Caco-2 (cell line): ENCODE results near the gene USH2A. TPM values are rescaled to one million over a fixed set of nuclear protein-coding genes. Genes with fewer than 3 reads are reported as not detected.

ENCODE experiments used
- BruUV-seq: library from RNA; stranded (reverse); fragments of 400-500 nt; replicated peaks from 2 replicates; lab custom pipeline; 2021; lab: Mats Ljungman, UMichigan
- CTCF ChIA-PET: fragments of 300-600 bp; sonication (Branson Sonifier 250); formaldehyde crosslinking; loops from one replicate; lab custom pipeline; 2022; ENCODE audit warnings: antibody characterized with exemption; lab: Charles Lee
- POLR2A ChIA-PET: fragments of 300-600 bp; sonication (Branson Sonifier 250); formaldehyde crosslinking; loops from one replicate; lab custom pipeline; 2022; ENCODE audit warnings: antibody characterized with exemption; lab: Charles Lee
- DNase-seq, 2 experiments: peaks; one replicate each; pipeline versions ENCODE4 v3.0.0 to v3.0.0-alpha.2; 2020 to 2022
- H3K27me3 ChIP-seq: replicated peaks from 2 replicates; pipeline ENCODE4 v1.6.0; 2011; ENCODE audit warnings: low read length; ENCODE audit not compliant: control insufficient read depth, insufficient read depth
- H3K36me3 ChIP-seq: 2 replicates; pipeline ENCODE4 v1.5.1; 2011; ENCODE audit warnings: low read length; ENCODE audit not compliant: control insufficient read depth, insufficient read depth
- H3K4me1 ChIP-seq: fragments of 250-450 bp; sonication (Bioruptor Pico); 2 replicates; pipeline ENCODE4 v1.5.1; 2020; ENCODE audit warnings: mild to moderate bottlenecking
- H3K4me3 ChIP-seq: 2 replicates; pipeline ENCODE4 v1.5.1; 2011; ENCODE audit warnings: low read depth, mild to moderate bottlenecking, control low read depth, low read length
- H3K9me3 ChIP-seq: fragments of 250-450 bp; sonication (Bioruptor Pico); 2 replicates; pipeline ENCODE4 v1.5.1; 2020; ENCODE audit warnings: mild to moderate bottlenecking, moderate library complexity
- H3K27ac Mint-ChIP-seq: one replicate; pipeline ENCODE4 v1.8.0; 2022; ENCODE audit warnings: mixed read lengths; ENCODE audit not compliant: unreplicated experiment
- H3K27me3 Mint-ChIP-seq: one replicate; pipeline ENCODE4 v1.8.0; 2022; ENCODE audit warnings: mixed read lengths; ENCODE audit not compliant: insufficient read depth, unreplicated experiment
- H3K36me3 Mint-ChIP-seq: one replicate; pipeline ENCODE4 v1.8.0; 2022; ENCODE audit warnings: mild to moderate bottlenecking, mixed read lengths; ENCODE audit not compliant: insufficient read depth, unreplicated experiment
- H3K4me1 Mint-ChIP-seq: one replicate; pipeline ENCODE4 v1.8.0; 2022; ENCODE audit warnings: low read depth, mixed read lengths; ENCODE audit not compliant: unreplicated experiment
- H3K4me3 Mint-ChIP-seq: one replicate; pipeline ENCODE4 v1.8.0; 2022; ENCODE audit warnings: mild to moderate bottlenecking, moderate library complexity, mixed read lengths; ENCODE audit not compliant: unreplicated experiment
- H3K9me3 Mint-ChIP-seq: one replicate; pipeline ENCODE4 v1.8.0; 2022; ENCODE audit warnings: mixed read lengths; ENCODE audit not compliant: unreplicated experiment
- intact Hi-C: fragments of 100-400 bp; cut with micrococcal nuclease; formaldehyde crosslinking; loops from one replicate; pipeline ENCODE4 v1.10.0; 2022; ENCODE audit not compliant: unreplicated experiment
- total RNA-seq: library from RNA; stranded (reverse); gene quantifications from 2 replicates; pipeline ENCODE4 v1.2.3, GENCODE V29; 2022
- TF ChIP-seq, protein P1 (sequence below), 2 experiments: fragments of 200-600 bp in 1 of 2; IDR thresholded peaks; 1 replicate in 1 of 2; 2 replicates in 1 of 2; pipeline versions ENCODE4 v1.5.1 to v1.8.0; 2011 to 2022; ENCODE audit warnings: antibody characterized with exemption in 1 of 2, control low read depth in 1 of 2, inconsistent platforms in 1 of 2, low read depth in 1 of 2, low read length in 1 of 2, mild to moderate bottlenecking in 1 of 2, moderate library complexity in 1 of 2; ENCODE audit not compliant: insufficient read depth in 1 of 2, severe bottlenecking in 1 of 2, unreplicated experiment in 1 of 2

The USH2A gene
- total RNA-seq, 1 experiment from 2014 or later = 0.11 TPM

DNA sequence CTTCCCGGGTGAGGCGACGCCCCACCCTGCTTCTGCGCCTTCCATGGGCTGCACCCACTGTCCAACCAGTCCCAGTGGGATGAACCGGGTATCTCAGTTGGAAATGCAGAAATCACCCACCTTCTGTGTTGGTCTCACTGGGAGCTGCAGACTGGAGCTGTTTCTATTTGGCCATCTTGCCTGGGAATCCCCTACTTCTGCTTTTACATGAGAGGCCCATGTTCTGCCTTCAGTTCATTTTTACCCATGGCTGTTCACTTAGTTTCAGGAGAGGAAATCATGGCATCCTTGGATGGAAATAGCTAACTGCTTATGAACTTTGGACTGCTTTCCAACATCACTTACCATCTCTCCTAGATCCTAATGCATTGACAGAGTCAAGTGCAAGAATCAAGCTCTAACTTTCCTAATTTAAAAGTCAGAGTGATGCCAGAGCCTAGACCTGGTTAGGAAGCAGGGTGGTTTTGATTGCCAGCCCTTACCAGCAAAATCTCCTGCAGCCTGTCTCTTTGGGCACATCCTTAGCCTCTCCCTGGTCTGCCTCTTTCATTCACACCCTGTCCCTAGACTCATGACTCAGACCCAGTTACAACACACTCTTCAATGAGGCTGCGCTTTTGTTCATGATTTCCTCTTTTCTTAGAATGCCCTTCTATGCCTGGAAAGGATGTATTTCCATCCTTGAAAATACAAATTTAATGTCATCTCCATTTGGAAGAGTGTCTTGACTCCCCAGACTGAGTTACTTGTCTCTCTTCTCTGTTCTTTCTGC lies 719.0 kb downstream of the USH2A start:
- Histone ChIP-seq H3K36me3 (no peaks in the 10 kb centered on the region), H3K4me1 (no peaks in the 10 kb centered on the region), H3K4me3 (no peak overlapping the region), H3K27me3 (no peaks in the 10 kb centered on the region; the same call in 1 of the 2 replicates), H3K9me3 (no peaks in the 10 kb centered on the region)
- no peak overlapping the region for H3K4me3 Mint-ChIP-seq
- intact Hi-C loops = no loop called here
- POLR2A ChIA-PET = no interaction called here
- peaks cover 6% of the 10 kb centered on the region for H3K4me1 Mint-ChIP-seq
- DNase-seq = no peak
- peaks cover 15% of the 10 kb centered on the region for H3K9me3 Mint-ChIP-seq
- H3K36me3 Mint-ChIP-seq = no peaks in the 10 kb centered on the region
- CTCF ChIA-PET = no interaction called here
- no peak overlapping the region for H3K27ac Mint-ChIP-seq
- no TSS peak for BruUV-seq
- TF ChIP-seq, protein P1, sequence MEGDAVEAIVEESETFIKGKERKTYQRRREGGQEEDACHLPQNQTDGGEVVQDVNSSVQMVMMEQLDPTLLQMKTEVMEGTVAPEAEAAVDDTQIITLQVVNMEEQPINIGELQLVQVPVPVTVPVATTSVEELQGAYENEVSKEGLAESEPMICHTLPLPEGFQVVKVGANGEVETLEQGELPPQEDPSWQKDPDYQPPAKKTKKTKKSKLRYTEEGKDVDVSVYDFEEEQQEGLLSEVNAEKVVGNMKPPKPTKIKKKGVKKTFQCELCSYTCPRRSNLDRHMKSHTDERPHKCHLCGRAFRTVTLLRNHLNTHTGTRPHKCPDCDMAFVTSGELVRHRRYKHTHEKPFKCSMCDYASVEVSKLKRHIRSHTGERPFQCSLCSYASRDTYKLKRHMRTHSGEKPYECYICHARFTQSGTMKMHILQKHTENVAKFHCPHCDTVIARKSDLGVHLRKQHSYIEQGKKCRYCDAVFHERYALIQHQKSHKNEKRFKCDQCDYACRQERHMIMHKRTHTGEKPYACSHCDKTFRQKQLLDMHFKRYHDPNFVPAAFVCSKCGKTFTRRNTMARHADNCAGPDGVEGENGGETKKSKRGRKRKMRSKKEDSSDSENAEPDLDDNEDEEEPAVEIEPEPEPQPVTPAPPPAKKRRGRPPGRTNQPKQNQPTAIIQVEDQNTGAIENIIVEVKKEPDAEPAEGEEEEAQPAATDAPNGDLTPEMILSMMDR (IDR thresholded peaks at IDR 0.05; ENCODE audit: insufficient read depth in 1 of 2, low read depth in 1 of 2, low read length in 1 of 2, severe bottlenecking in 1 of 2, unreplicated experiment in 1 of 2) = no peak
- peaks cover 4% of the 10 kb centered on the region for H3K27me3 Mint-ChIP-seq

GRCh38 chr1:215682232-215682631 lies 741.0 kb downstream of the USH2A start:
- H3K4me3 Mint-ChIP-seq = no peak overlapping the region
- H3K4me1 Mint-ChIP-seq = no peaks in the 10 kb centered on the region
- no peak overlapping the region for H3K27ac Mint-ChIP-seq
- no peak overlapping the region for H3K4me3 ChIP-seq
- H3K36me3 ChIP-seq = no peaks in the 10 kb centered on the region
- TF ChIP-seq, protein P1 (IDR thresholded peaks at IDR 0.05; ENCODE audit: insufficient read depth in 1 of 2, low read depth in 1 of 2, low read length in 1 of 2, severe bottlenecking in 1 of 2, unreplicated experiment in 1 of 2) = peak; percentile 9 to 11
- no peaks in the 10 kb centered on the region for H3K4me1 ChIP-seq
- H3K9me3 ChIP-seq = no peaks in the 10 kb centered on the region
- DNase-seq = peak in 1 of 2 experiments; percentile 4
- no peaks in the 10 kb centered on the region for H3K27me3 ChIP-seq
- BruUV-seq = no TSS peak
- CTCF ChIA-PET = no interaction called here
- intact Hi-C loops = no loop called here
- H3K36me3 Mint-ChIP-seq = no peaks in the 10 kb centered on the region
- no peaks in the 10 kb centered on the region for H3K9me3 Mint-ChIP-seq
- H3K27me3 Mint-ChIP-seq = peaks cover 7% of the 10 kb centered on the region
- POLR2A ChIA-PET = no interaction called here

DNA sequence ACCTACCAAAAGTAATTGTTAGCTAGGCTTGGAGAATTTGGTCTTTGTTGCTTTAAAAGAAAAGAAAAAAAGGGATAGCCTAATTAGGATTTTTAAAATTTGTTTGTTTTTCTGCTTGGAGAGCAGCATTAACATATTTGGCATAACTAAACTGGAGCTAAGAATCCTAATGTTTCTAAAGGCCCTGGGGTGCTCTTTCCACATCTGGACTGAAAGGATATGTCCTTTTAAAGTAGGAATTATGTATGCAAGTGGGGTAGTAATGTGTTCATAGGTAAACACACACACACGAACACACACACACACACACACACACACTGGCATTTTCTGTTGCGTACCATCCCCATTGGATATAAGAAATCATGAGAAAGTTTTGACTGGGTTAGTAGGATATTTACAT lies 742.2 kb downstream of the USH2A start:
- intact Hi-C loops = no loop called here
- H3K4me1 ChIP-seq = no peaks in the 10 kb centered on the region
- H3K9me3 Mint-ChIP-seq = no peaks in the 10 kb centered on the region
- no peaks in the 10 kb centered on the region for H3K27me3 ChIP-seq
- no peak for DNase-seq
- H3K9me3 ChIP-seq = no peaks in the 10 kb centered on the region
- H3K36me3 Mint-ChIP-seq = no peaks in the 10 kb centered on the region
- TF ChIP-seq, protein P1 (IDR thresholded peaks at IDR 0.05; ENCODE audit: insufficient read depth in 1 of 2, low read depth in 1 of 2, low read length in 1 of 2, severe bottlenecking in 1 of 2, unreplicated experiment in 1 of 2) = no peak
- POLR2A ChIA-PET = no interaction called here
- no peak overlapping the region for H3K4me3 Mint-ChIP-seq
- no peaks in the 10 kb centered on the region for H3K4me1 Mint-ChIP-seq
- H3K27ac Mint-ChIP-seq = no peak overlapping the region
- H3K27me3 Mint-ChIP-seq = peaks cover 4% of the 10 kb centered on the region
- H3K36me3 ChIP-seq = no peaks in the 10 kb centered on the region
- BruUV-seq = no TSS peak
- H3K4me3 ChIP-seq = no peak overlapping the region
- CTCF ChIA-PET = no interaction called here
